Peyer's patch (tissue), 4 donors: ENCODE results near the gene TMX1. TPM values are rescaled to one million over a fixed set of nuclear protein-coding genes. Genes with fewer than 3 reads are reported as not detected.

Source experiments
- DNase-seq, 3 donors: peaks; one replicate each; pipeline ENCODE4 v3.0.0-alpha.2; 2017 to 2019
- H3K27ac ChIP-seq, 4 donors: fragments of 200-600 bp; sonication (generic); one replicate each; pipeline ENCODE4 v1.5.1; 2016 to 2019
- H3K27me3 ChIP-seq, 2 donors: fragments of 200-600 bp; sonication (generic); one replicate each; pipeline ENCODE4 v1.5.1; 2019
- H3K36me3 ChIP-seq, 3 donors: fragments of 200-600 bp; sonication (generic); one replicate each; pipeline ENCODE4 v1.5.1; 2016 to 2019
- H3K4me1 ChIP-seq, 4 donors: fragments of 200-600 bp; sonication (generic); one replicate each; pipeline ENCODE4 v1.5.1; 2016 to 2019
- H3K4me3 ChIP-seq, 4 donors: fragments of 200-600 bp; sonication (generic); 1 replicate in 3 of 4; 2 replicates in 1 of 4; pipeline ENCODE4 v1.5.1; 2016 to 2019; ENCODE audit warnings: mild to moderate bottlenecking in 1 of 4
- H3K9me3 ChIP-seq, 4 donors: fragments of 200-600 bp; sonication (generic); one replicate each; pipeline ENCODE4 v1.5.1; 2016 to 2019; ENCODE audit warnings: mild to moderate bottlenecking in 1 of 4
- CTCF ChIP-seq, 6 experiments: fragments of 450-650 bp in 4 of 6; fragments of 200-600 bp in 2 of 6; sonication (generic) in 1 of 6; IDR thresholded peaks; one replicate each; pipeline ENCODE4 v1.5.1; 2017 to 2019; ENCODE audit warnings: antibody characterized with exemption in 6 of 6, mild to moderate bottlenecking in 3 of 6, moderate library complexity in 1 of 6
- POLR2A ChIP-seq, 2 donors: fragments of 450-650 bp; IDR thresholded peaks; one replicate each; pipeline ENCODE4 v1.5.1; 2017; ENCODE audit warnings: antibody characterized with exemption in 2 of 2, mild to moderate bottlenecking in 2 of 2, moderate library complexity in 2 of 2
- total RNA-seq, 4 donors: library from RNA; depleted of rRNA; stranded (reverse); fragments of >200 nt; gene quantifications; one replicate each; pipeline ENCODE4 v1.1.0, GENCODE V29; 2016

The TMX1 gene
- total RNA-seq, 4 donors from 2014 or later = 7.4 to 21.3 (median 16.1) TPM

- H3K27me3 ChIP-seq = no peaks in the 10 kb centered on the region
- H3K4me1 ChIP-seq = no peaks in the 10 kb centered on the region
- H3K36me3 ChIP-seq = no peaks in the 10 kb centered on the region
- TF ChIP-seq POLR2A (IDR thresholded peaks at IDR 0.05) = no peak
- no peak for TF ChIP-seq CTCF (IDR thresholded peaks at IDR 0.05)
- no peaks in the 10 kb centered on the region for H3K9me3 ChIP-seq
- no peak overlapping the region for H3K27ac ChIP-seq
- H3K4me3 ChIP-seq = no peak overlapping the region
- DNase-seq = no peak
Measured at GRCh38 chr14:51277753-51278415, 37.8 kb downstream of the TMX1 start.

- DNase-seq = no peak
- TF ChIP-seq POLR2A (IDR thresholded peaks at IDR 0.05) (no peak), CTCF (IDR thresholded peaks at IDR 0.05) (no peak)
- Histone ChIP-seq H3K36me3 (no peaks in the 10 kb centered on the region), H3K9me3 (no peaks in the 10 kb centered on the region), H3K4me1 (no peaks in the 10 kb centered on the region), H3K27me3 (no peaks in the 10 kb centered on the region), H3K27ac (no peak overlapping the region), H3K4me3 (no peak overlapping the region)
Measured at GRCh38 chr14:51282517-51282916, 42.5 kb downstream of the TMX1 start.

GRCh38 chr14:51283402-51284085 is 43.5 kb downstream of the TMX1 start:
- TF ChIP-seq POLR2A (IDR thresholded peaks at IDR 0.05) (no peak), CTCF (IDR thresholded peaks at IDR 0.05) (peak; percentile 37 to 78 (median 72))
- H3K27ac ChIP-seq = no peak overlapping the region
- DNase-seq = no peak

GRCh38 chr14:51284241-51284640 is 44.2 kb downstream of the TMX1 start:
- TF ChIP-seq CTCF (IDR thresholded peaks at IDR 0.05) = no peak
- no peak for TF ChIP-seq POLR2A (IDR thresholded peaks at IDR 0.05)
- Histone ChIP-seq H3K4me3 (no peak overlapping the region), H3K27ac (no peak overlapping the region), H3K9me3 (no peaks in the 10 kb centered on the region), H3K27me3 (no peaks in the 10 kb centered on the region), H3K4me1 (no peaks in the 10 kb centered on the region), H3K36me3 (no peaks in the 10 kb centered on the region)
- no peak for DNase-seq

More at GRCh38 chr14:51283402-51284085, 43.5 kb downstream of the TMX1 start:
- Histone ChIP-seq H3K9me3 (no peaks in the 10 kb centered on the region), H3K27me3 (no peaks in the 10 kb centered on the region), H3K36me3 (no peaks in the 10 kb centered on the region), H3K4me1 (no peaks in the 10 kb centered on the region), H3K4me3 (no peak overlapping the region)

GRCh38 chr14:51285120-51285519 is 45.1 kb downstream of the TMX1 start:
- no peak for DNase-seq
- TF ChIP-seq CTCF (IDR thresholded peaks at IDR 0.05) (no peak), POLR2A (IDR thresholded peaks at IDR 0.05) (no peak)
- Histone ChIP-seq H3K36me3 (no peaks in the 10 kb centered on the region), H3K4me1 (no peaks in the 10 kb centered on the region), H3K9me3 (no peaks in the 10 kb centered on the region), H3K27ac (no peak overlapping the region), H3K4me3 (no peak overlapping the region), H3K27me3 (no peaks in the 10 kb centered on the region)
